ENCODE results near the gene IQCF2. TPM values are rescaled to one million over a fixed set of nuclear protein-coding genes. Genes with fewer than 3 reads are reported as not detected.

Gene IQCF2
- total and polyA plus RNA-seq, 2 donors (not counting 3 experiments of a cell fraction or from before 2014, with no cell fraction given): not detected

- Histone ChIP-seq H3K79me2 (ENCODE audit: control insufficient read depth, insufficient read depth, low read length) (no peaks in the 10 kb centered on the region), H2AFZ (ENCODE audit: low read depth, low read length) (no peak overlapping the region), H3K9ac (replicated peaks; ENCODE audit: extremely low read depth, insufficient read depth, low read length) (no peak overlapping the region), H3K9me1 (replicated peaks; ENCODE audit: control insufficient read depth, extremely low read depth, insufficient read depth, low read length) (no peaks in the 10 kb centered on the region), H3K27me3 (ENCODE audit: control insufficient read depth in 2 of 2, insufficient read depth in 2 of 2, low read length in 2 of 2) (peaks cover 0 to 2% of the 10 kb centered on the region in 2 experiments), H3K36me3 (ENCODE audit: control insufficient read depth in 2 of 2, extremely low read depth in 1 of 2, insufficient read depth in 2 of 2, low read length in 2 of 2) (no peaks in the 10 kb centered on the region), H3K27ac (ENCODE audit: insufficient read depth, low read depth, low read length) (no peak overlapping the region), H3K4me2 (ENCODE audit: insufficient read depth, low read length) (no peak overlapping the region), H3K4me1 (ENCODE audit: control insufficient read depth, extremely low read depth, insufficient read depth, low read length) (no peaks in the 10 kb centered on the region), H3K4me3 (replicated peaks in 1 of 3; ENCODE audit: insufficient read depth in 1 of 3, low read depth in 1 of 3, low read length in 3 of 3) (no peak overlapping the region), H4K20me1 (replicated peaks; ENCODE audit: control insufficient read depth, extremely low read depth, insufficient read depth, low read length) (no peaks in the 10 kb centered on the region), H3K9me3 (replicated peaks; ENCODE audit: control insufficient read depth, insufficient read depth, low read length) (no peaks in the 10 kb centered on the region)
- FAIRE-seq (no peak), DNase-seq (ENCODE audit: low read depth, low spot score) (no peak)
- BruUV-seq (replicated peaks): no TSS peak
- intact Hi-C loops (cut with micrococcal nuclease): no loop called here
- ChIA-PET CTCF (no interaction called here), POLR2A (no interaction called here)
- TF ChIP-seq GATA2 (IDR thresholded peaks at IDR 0.05; ENCODE audit: insufficient read depth, insufficient read length, low read depth, low read length) (no peak), MYC (IDR thresholded peaks at IDR 0.05; ENCODE audit: low read depth, low read length) (no peak), EZH2 (IDR thresholded peaks at IDR 0.05; ENCODE audit: borderline replicate concordance, low read depth, low read length, severe bottlenecking) (no peak), MAX (IDR thresholded peaks at IDR 0.05; ENCODE audit: insufficient read depth, insufficient read length) (no peak), JUN (IDR thresholded peaks at IDR 0.05; ENCODE audit: borderline replicate concordance, insufficient read depth, insufficient read length, low read depth) (no peak), POLR2A (IDR thresholded peaks at IDR 0.05; ENCODE audit: low read depth, low read length) (no peak), POLR2AphosphoS5 (IDR thresholded peaks at IDR 0.05; ENCODE audit: insufficient read depth, low read depth, low read length) (no peak), FOS (IDR thresholded peaks at IDR 0.05; ENCODE audit: borderline replicate concordance, insufficient read depth, low read length) (no peak)
- TF ChIP-seq, protein P1, sequence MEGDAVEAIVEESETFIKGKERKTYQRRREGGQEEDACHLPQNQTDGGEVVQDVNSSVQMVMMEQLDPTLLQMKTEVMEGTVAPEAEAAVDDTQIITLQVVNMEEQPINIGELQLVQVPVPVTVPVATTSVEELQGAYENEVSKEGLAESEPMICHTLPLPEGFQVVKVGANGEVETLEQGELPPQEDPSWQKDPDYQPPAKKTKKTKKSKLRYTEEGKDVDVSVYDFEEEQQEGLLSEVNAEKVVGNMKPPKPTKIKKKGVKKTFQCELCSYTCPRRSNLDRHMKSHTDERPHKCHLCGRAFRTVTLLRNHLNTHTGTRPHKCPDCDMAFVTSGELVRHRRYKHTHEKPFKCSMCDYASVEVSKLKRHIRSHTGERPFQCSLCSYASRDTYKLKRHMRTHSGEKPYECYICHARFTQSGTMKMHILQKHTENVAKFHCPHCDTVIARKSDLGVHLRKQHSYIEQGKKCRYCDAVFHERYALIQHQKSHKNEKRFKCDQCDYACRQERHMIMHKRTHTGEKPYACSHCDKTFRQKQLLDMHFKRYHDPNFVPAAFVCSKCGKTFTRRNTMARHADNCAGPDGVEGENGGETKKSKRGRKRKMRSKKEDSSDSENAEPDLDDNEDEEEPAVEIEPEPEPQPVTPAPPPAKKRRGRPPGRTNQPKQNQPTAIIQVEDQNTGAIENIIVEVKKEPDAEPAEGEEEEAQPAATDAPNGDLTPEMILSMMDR (IDR thresholded peaks at IDR 0.05; ENCODE audit: extremely low read depth in 1 of 2, insufficient read depth in 1 of 2, low read depth in 1 of 2, low read length in 2 of 2): no peak
- dilution Hi-C loops (cut with MboI; ENCODE audit: extremely low pct_ligation_motif_present, low sequenced_read_pairs): no loop called here
These were observed 44.7 kb upstream of the IQCF2 start for GRCh38 chr3:51816723-51817122.
